CD4-positive, alpha-beta T cell treated with Interleukin-6 at 100 ng/mL for 8 hours (primary cell): ENCODE measurements around the gene RPS15A.
"Not testable (repeated sequence)": the region's sequence is repeated elsewhere in the genome, so short reads cannot be mapped to it uniquely, and the experiment has no call there.

ENCODE experiments used
- DNase-seq: peaks from one replicate; pipeline ENCODE4 v3.0.0-alpha.2; 2020; ENCODE audit warnings: mixed read lengths, low spot score

Gene RPS15A

DNA sequence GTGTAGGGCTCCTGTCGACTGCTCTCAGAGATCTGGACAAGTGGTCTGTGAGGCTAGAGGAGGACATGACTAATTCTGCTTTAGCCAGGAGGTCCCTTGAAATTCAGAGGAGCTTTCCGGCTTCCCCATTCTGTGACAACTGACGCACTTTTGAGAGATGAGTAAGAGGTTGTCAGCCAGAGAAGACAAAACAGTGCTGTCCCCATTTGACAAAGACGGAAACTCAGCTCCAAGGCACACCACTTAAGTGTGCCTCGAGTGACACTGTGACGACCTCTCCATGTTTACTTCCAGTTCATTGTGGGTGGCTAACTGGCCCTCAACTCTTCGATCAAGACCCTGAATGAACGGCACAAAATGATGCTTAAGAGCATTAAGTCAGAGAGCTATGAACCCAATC lies 47.3 kb downstream of the RPS15A start:
- not testable (repeated sequence) for DNase-seq

DNA sequence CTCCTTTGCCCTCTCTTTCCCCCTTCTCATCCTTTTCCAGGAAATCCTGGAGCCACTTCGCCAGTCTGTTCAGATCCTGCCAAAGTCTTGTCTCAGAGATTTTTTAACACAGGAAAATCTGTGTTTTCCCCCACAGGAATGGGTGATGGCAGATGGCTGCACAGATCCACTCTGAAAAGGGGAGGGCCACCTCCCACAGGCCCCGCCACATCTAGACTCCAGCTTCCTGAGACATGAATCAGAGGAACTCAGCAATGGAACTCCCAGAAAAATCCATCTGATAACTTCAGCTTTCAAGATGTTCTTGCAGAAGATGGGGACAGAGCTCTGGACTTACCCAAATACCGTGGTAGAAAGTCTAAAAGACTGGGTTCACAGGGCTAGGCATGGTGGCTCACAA lies 50.1 kb downstream of the RPS15A start:
- not testable (repeated sequence) for DNase-seq

DNA sequence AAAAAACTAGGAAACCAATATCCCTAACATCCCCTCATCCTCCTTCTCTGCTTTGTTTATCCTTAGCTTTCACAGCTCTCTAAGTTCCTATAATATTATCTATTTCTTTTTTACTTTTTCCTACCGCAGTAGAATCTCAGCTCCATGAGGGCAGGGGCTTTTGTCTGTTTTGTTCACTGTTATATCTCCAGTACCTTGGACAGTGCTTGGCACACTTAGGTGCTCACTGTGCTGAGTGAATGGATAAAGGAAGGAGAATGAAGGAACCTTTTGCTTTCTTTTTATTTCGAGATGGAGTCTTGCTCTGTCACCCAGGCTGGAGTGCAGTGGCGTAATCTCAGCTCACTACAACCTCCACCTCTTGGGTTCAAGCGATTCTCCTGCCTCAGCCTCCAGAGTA lies 51.4 kb downstream of the RPS15A start:
- not testable (repeated sequence) for DNase-seq

DNA sequence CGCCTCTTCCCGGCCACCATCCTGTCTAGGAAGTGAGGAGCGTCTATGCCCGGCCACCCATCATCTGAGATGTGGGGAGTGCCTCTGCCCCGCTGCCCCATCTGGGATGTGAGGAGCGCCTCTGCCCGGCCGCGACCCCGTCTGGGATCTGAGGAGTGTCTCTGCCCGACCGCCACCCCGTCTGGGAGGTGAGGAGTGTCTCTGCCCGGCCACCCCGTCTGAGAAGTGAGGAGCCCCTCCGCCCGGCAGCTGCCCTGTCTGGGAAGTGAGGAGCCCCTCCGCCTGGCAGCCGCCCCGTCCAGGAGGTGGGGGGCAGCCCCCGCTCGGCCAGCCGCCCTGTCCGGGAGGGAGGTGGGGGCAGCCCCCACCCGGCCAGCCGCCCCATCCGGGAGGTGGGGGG lies 55.9 kb downstream of the RPS15A start:
- not testable (repeated sequence) for DNase-seq
